Stimulated activated naive CD8-positive, alpha-beta T cell treated with anti-CD3 and anti-CD28 coated beads, Interleukin-15, Interleukin-2, amounts not matched to agents 100 U/mL and 50 U/mL, for 24 hours (primary cell): Measurements from ENCODE around the gene RAB26.

Experiments
- ATAC-seq: fragments of 150-1000 bp; cut with Tn5 transposase; one replicate; pipeline ENCODE4 v1.10.0; 2021
- DNase-seq: peaks from one replicate; pipeline ENCODE4 v3.0.0; 2021

RAB26 gene

DNA sequence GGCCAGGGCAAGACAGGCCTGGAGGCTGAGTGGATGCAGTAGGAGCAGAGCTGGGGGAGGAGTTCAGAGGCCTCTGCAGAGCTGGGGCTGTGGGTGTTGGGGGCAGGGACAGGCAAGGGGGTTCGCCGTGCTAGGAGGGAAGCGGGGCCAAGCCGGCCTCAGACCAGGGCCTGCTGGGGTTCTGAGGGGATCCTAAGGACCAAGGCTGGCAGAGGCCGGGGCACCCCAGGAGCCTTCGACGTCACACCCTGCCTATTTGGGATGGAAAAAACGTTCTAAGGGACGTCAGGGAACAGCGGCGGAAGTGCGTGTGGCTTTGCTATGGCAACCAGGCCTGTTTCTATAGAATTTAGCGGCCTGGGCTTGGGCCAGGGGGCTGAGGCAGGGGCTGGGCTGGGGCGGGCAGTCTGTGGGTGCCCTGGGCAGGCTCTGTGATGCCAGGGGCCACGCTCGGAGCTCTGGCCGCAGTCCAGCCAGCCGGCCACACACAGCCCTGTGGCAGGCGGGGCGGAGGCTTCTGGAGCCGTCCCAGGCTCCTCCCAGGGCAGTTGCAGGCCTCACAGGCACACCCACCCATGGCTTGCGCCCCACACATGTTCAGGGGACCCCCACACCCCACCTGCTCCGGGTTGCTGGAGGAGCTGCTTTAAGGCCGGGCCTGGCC lies 10.9 kb downstream of the RAB26 start:
- ATAC-seq = no peak
- no peak for DNase-seq

GRCh38 chr16:2160915-2161551 lies 12.6 kb downstream of the RAB26 start:
- no peak for DNase-seq
- ATAC-seq = no peak

GRCh38 chr16:2161911-2162310 lies 13.5 kb downstream of the RAB26 start:
- ATAC-seq (no peak), DNase-seq (no peak)

DNA sequence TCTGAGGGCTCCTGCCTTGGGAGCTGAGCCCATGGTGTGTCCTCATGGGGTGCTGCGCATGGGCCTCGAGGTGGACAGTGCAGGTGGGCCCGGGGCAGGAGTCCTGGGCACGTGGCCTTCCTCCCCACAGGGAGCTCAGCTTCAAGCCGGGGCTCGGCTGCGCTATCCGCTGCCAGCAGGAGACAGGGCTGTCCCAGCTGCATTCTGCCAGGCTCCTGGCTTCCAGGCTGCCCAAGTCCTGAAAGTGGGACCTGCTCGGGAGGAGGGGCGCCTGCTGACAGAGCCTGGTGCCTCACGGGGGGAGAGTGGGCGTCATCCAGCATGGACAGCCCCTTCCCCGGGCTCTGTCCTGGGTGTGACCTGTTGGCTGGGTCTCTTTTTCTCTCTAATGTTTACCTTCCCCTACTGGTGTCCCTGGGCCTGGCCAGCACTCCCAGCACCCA lies 14.3 kb downstream of the RAB26 start:
- no peak for ATAC-seq

GRCh38 chr16:2163211-2163881 lies 14.9 kb downstream of the RAB26 start:
- DNase-seq (no peak), ATAC-seq (peak; percentile 47)

More for the DNA sequence above, 14.3 kb downstream of the RAB26 start:
- no peak for DNase-seq

GRCh38 chr16:2165861-2166260 lies 17.4 kb downstream of the RAB26 start:
- ATAC-seq (no peak), DNase-seq (no peak)

- ATAC-seq = no peak
- DNase-seq = no peak
Observed at GRCh38 chr16:2166263-2167067, 18.0 kb downstream of the RAB26 start.

GRCh38 chr16:2167068-2167638 lies 18.7 kb downstream of the RAB26 start:
- ATAC-seq (no peak), DNase-seq (no peak)

DNA sequence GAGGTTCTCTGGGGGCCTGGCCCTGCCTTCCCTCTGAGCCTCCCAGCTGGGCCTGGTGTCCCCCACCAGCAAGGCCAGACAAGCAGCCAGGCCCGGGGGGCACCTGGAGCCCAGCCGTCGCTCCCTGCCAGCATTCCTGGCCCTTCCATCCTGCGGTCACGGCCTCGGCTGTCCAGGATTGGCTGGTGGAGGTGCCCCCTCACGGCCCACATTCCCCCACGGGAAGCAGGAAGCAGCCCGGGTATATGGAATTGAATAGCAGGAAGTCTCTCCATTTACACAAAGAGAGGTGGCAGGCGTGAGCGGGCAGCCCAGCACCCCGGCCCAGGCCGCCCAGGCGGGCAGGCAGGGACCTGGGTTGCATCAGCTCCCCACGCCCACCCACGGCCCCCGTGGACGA lies 21.7 kb downstream of the RAB26 start:
- no peak for DNase-seq
- no peak for ATAC-seq

GRCh38 chr16:2170587-2171435 lies 22.4 kb downstream of the RAB26 start:
- ATAC-seq = no peak

GRCh38 chr16:2171601-2172178 lies 23.3 kb downstream of the RAB26 start:
- no peak for ATAC-seq
- DNase-seq = no peak

More at GRCh38 chr16:2170587-2171435, 22.4 kb downstream of the RAB26 start:
- no peak for DNase-seq

DNA sequence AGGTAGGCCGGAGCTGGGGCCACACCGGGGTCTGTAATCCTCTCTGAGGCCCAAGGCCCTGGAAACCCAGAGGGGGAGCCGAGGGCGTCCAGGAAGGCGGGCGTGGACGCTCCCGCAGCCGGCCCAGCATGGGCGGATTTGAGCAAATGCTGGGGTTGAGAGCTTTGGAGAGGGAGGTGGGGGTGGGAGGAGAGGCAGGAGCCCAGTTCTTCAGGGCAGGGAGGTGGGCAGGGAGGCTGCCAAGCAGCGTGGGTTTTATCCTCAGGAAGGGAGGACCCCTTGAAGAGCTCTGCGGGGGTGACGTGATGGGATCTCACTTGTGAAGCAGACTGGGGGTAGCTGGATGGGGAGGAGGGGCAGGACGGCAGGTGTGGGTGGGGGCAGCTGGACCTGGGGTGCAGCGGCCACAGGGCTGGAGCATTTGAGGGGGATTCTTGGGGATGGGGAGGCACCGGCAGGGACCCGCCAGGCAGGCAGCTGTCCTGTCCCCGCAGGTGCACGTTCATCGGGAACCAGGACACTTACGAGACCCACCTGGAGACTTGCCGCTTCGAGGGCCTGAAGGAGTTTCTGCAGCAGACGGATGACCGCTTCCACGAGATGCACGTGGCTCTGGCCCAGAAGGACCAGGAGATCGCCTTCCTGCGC lies 24.4 kb downstream of the RAB26 start:
- DNase-seq (no peak), ATAC-seq (no peak)

DNA sequence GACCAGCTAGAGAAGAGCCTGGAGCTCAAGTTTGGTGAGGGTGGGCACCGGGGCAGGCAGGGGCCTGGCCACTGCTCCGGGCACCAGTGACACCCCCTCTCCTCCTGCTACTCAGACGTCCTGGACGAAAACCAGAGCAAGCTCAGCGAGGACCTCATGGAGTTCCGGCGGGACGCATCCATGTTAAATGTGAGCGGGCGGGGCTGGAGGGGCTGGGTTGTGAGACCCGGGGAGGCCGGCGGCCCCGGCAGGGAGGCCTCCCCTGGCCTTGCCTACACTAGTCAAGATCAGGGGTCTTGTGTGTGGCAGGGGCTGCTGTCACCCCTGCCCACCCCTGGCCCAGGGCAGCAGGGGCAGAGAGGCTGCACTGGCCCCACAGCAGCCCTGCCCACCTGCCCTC lies 24.9 kb downstream of the RAB26 start:
- ATAC-seq = no peak
- DNase-seq = no peak

DNA sequence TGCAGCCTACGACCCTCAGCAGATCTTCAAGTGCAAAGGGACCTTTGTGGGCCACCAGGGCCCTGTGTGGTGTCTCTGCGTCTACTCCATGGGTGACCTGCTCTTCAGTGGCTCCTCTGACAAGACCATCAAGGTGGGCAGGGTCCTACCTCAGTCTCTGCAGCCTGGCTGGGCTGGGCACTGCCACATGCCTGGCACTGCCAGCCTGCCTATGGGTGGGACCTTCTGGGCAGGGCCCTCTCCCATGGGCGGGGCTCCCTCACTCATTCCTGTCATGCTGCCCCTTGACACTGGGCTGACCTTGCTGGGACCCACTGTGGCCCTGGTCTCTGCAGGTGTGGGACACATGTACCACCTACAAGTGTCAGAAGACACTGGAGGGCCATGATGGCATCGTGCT lies 25.5 kb downstream of the RAB26 start:
- DNase-seq (no peak), ATAC-seq (no peak)

- DNase-seq (no peak), ATAC-seq (no peak)
Observed at GRCh38 chr16:2174396-2175131, 26.1 kb downstream of the RAB26 start.

DNA sequence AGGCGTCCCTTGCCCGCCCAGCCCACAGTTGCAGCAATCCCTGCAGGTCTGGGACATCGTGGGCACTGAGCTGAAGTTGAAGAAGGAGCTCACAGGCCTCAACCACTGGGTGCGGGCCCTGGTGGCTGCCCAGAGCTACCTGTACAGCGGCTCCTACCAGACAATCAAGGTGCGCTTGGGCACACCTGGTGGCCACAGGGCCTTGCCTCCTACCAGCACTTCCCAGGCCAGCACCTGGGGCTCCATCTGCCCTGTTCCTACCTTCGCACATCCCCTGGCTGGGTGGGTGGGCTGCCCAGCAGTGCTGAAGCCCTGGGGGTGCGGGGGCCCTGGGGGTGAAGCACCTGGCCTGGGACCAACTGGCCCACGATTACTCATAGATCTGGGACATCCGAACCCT lies 27.0 kb downstream of the RAB26 start:
- ATAC-seq (no peak), DNase-seq (no peak)

DNA sequence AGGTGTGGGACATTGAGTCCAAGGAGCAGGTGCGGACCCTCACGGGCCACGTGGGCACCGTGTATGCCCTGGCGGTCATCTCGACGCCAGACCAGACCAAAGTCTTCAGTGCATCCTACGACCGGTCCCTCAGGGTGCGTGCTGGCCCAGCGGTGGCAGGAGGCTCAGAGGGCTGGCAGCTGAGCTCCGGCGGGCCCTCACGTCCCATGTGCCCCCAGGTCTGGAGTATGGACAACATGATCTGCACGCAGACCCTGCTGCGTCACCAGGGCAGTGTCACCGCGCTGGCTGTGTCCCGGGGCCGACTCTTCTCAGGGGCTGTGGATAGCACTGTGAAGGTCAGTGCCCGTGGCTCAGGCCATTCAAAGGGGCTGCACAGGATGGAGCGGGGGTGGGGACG lies 27.6 kb downstream of the RAB26 start:
- DNase-seq = no peak

DNA sequence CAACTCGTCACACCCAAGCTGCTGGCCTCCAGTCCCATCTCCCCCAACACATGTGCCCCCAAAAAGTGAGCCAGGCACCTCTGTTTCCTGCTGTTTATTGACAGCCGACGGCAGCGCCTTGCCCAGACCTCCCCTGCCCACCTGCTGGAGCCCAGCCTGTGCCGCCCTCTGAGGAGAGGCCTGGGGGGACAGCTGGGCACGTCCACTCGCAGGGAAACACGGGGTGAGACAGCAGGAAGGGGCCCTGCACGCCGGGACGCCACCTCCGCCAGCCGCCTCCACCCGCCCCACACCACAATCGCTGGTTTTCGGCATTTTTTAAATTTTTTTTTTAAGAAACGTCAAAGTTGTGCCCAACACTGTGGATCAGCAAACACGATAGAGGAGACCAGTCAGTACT lies 28.7 kb downstream of the RAB26 start:
- DNase-seq (no peak), ATAC-seq (no peak)

More for the DNA sequence above, 27.6 kb downstream of the RAB26 start:
- ATAC-seq = no peak

- ATAC-seq = no peak
- DNase-seq = no peak
Observed at GRCh38 chr16:2177561-2177960, 29.1 kb downstream of the RAB26 start.
